HG03439 (cell line): ENCODE results near the gene ITGB2.

Experiments used
- ATAC-seq: cut with Tn5 transposase; IDR thresholded peaks from one replicate; pipeline ENCODE4 v1.9.1; 2021; ENCODE audit warnings: mild to moderate bottlenecking, moderate library complexity; ENCODE audit not compliant: unreplicated experiment

ITGB2 gene

GRCh38 chr21:44871576-44872269 is 49.0 kb downstream of the ITGB2 start:
- no peak for ATAC-seq

- ATAC-seq, result no peak
Observed at GRCh38 chr21:44870748-44871495, 49.8 kb downstream of the ITGB2 start.

GRCh38 chr21:44869781-44870747 is 50.6 kb downstream of the ITGB2 start:
- no peak for ATAC-seq

- ATAC-seq, result no peak
Observed at GRCh38 chr21:44868707-44869106, 52.0 kb downstream of the ITGB2 start.

GRCh38 chr21:44867999-44868700 is 52.5 kb downstream of the ITGB2 start:
- no peak for ATAC-seq

GRCh38 chr21:44867464-44867863 is 53.2 kb downstream of the ITGB2 start:
- no peak for ATAC-seq

- ATAC-seq, result no peak
Observed at GRCh38 chr21:44866780-44867179, 53.9 kb downstream of the ITGB2 start.

GRCh38 chr21:44865561-44866280 is 55.0 kb downstream of the ITGB2 start:
- no peak for ATAC-seq

- ATAC-seq, result no peak
Observed at GRCh38 chr21:44862869-44863685, 57.6 kb downstream of the ITGB2 start.

GRCh38 chr21:44858791-44859190 is 61.9 kb downstream of the ITGB2 start:
- ATAC-seq, result no peak

- ATAC-seq, result no peak
Observed at GRCh38 chr21:44858291-44858690, 62.4 kb downstream of the ITGB2 start.

- ATAC-seq, result no peak
Observed at GRCh38 chr21:44857127-44857892, 63.4 kb downstream of the ITGB2 start.

GRCh38 chr21:44856131-44856530 is 64.6 kb downstream of the ITGB2 start:
- ATAC-seq, result no peak

- no peak for ATAC-seq
Observed at GRCh38 chr21:44855572-44855971, 65.1 kb downstream of the ITGB2 start.

- no peak for ATAC-seq
Observed at GRCh38 chr21:44854664-44855446, 65.8 kb downstream of the ITGB2 start.

GRCh38 chr21:44854391-44854663 is 66.4 kb downstream of the ITGB2 start:
- no peak for ATAC-seq

GRCh38 chr21:44853601-44854390 is 66.9 kb downstream of the ITGB2 start:
- ATAC-seq, result no peak
